GM12878 (cell line): Measurements from ENCODE around the gene TNFAIP8L3. TPM values are rescaled to one million over a fixed set of nuclear protein-coding genes. Genes with fewer than 3 reads are reported as not detected.

Experiments
- ATAC-seq: fragments of 200-7000 bp; cut with Tn5 transposase; 3 replicates; pipeline ENCODE4 v1.9.1; 2020; ENCODE audit warnings: mild to moderate bottlenecking, moderate library complexity
- BruUV-seq: library from RNA; stranded (reverse); fragments of 400-500 nt; replicated peaks from 2 replicates; lab custom pipeline; 2021; lab: Mats Ljungman, UMichigan
- CTCF ChIA-PET: fragments of 300-600 bp; sonication (Branson Sonifier 250); formaldehyde crosslinking; extraction: SDS; loops from one replicate; lab custom pipeline; 2021; ENCODE audit warnings: inconsistent platforms; lab: Yijun Ruan, JAX
- POLR2A ChIA-PET: fragments of 350-600 bp; formaldehyde crosslinking; extraction: SDS; loops from one replicate; lab custom pipeline; 2021; ENCODE audit warnings: inconsistent platforms; lab: Charles Lee
- RAD21 ChIA-PET: fragments of 300-600 bp; sonication (Branson Sonifier 250); formaldehyde crosslinking; loops from one replicate; lab custom pipeline; 2023; ENCODE audit warnings: antibody characterized with exemption; ENCODE audit not compliant: unreplicated experiment; lab: Charles Lee
- SMC1A ChIA-PET: fragments of 300-600 bp; sonication (Branson Sonifier 250); formaldehyde crosslinking; loops from one replicate; lab custom pipeline; 2023; ENCODE audit not compliant: unreplicated experiment, uncharacterized antibody; lab: Charles Lee
- DNase-seq: peaks from one replicate; pipeline ENCODE4 v3.0.0-alpha.2; 2011; ENCODE audit warnings: low read depth, low spot score
- FAIRE-seq: peaks from 3 replicates; lab custom pipeline; 2011; peaks lifted over from hg19 to GRCh38; lab: Jason Lieb, UNC
- H2AFZ ChIP-seq: 2 replicates; pipeline ENCODE4 v1.6.0; 2011; ENCODE audit warnings: low read depth, low read length, control low read depth; ENCODE audit not compliant: control insufficient read depth
- H3K27ac ChIP-seq: 2 replicates; pipeline ENCODE4 v1.5.1; 2011; ENCODE audit warnings: control low read depth; ENCODE audit not compliant: control insufficient read depth, insufficient read depth
- H3K27me3 ChIP-seq, 2 experiments: replicated peaks in 1 of 2; 2 replicates each; pipeline versions ENCODE4 v1.6.0 to v1.6.1; 2011; ENCODE audit warnings: low read length in 1 of 2; ENCODE audit not compliant: control insufficient read depth in 2 of 2, insufficient read depth in 2 of 2
- H3K36me3 ChIP-seq, 2 experiments: 2 replicates each; pipeline ENCODE4 v1.5.1; 2011; ENCODE audit warnings: low read length in 1 of 2; ENCODE audit not compliant: control insufficient read depth in 2 of 2, insufficient read depth in 2 of 2
- H3K4me1 ChIP-seq: 2 replicates; pipeline ENCODE4 v1.6.1; 2011; ENCODE audit warnings: mild to moderate bottlenecking, low read length, moderate library complexity, mixed read lengths; ENCODE audit not compliant: control insufficient read depth, insufficient read depth
- H3K4me2 ChIP-seq: 2 replicates; pipeline ENCODE4 v1.6.0; 2011; ENCODE audit warnings: control low read depth; ENCODE audit not compliant: control insufficient read depth, insufficient read depth
- H3K4me3 ChIP-seq: fragments of 200-600 bp; sonication (generic); 2 replicates; pipeline ENCODE4 v1.5.1; 2016
- H3K79me2 ChIP-seq: 2 replicates; pipeline ENCODE4 v1.6.0; 2011; ENCODE audit warnings: low read length; ENCODE audit not compliant: control insufficient read depth, insufficient read depth
- H3K9ac ChIP-seq: 2 replicates; pipeline ENCODE4 v1.8.0; 2011; ENCODE audit warnings: low read length, control low read depth, mixed read lengths; ENCODE audit not compliant: control insufficient read depth, insufficient read depth
- H3K9me3 ChIP-seq: replicated peaks from 3 replicates; pipeline ENCODE4 v1.5.1; 2011; ENCODE audit warnings: mild to moderate bottlenecking, low read length; ENCODE audit not compliant: control insufficient read depth, insufficient read depth
- H4K20me1 ChIP-seq: 2 replicates; pipeline ENCODE4 v1.6.0; 2011; ENCODE audit not compliant: control insufficient read depth, insufficient read depth
- CBX5 ChIP-seq: sonication (generic); IDR thresholded peaks from 2 replicates; pipeline ENCODE4 v1.6.1; 2016; ENCODE audit warnings: low read depth, moderate library complexity, mild to moderate bottlenecking, inconsistent platforms
- CREB1 ChIP-seq: IDR thresholded peaks from 2 replicates; pipeline ENCODE4 v1.6.1; 2012; ENCODE audit warnings: low read depth, mild to moderate bottlenecking, inconsistent platforms
- ESRRA ChIP-seq: IDR thresholded peaks from 2 replicates; pipeline ENCODE4 v1.6.1; 2012; ENCODE audit warnings: mild to moderate bottlenecking, low read length, improper control_type of control experiment
- FOXK2 ChIP-seq: fragments of 450-650 bp; IDR thresholded peaks from 2 replicates; pipeline ENCODE4 v1.6.1; 2017; ENCODE audit warnings: mild to moderate bottlenecking, moderate library complexity
- HDAC2 ChIP-seq: fragments of 200-600 bp; sonication (generic); IDR thresholded peaks from 2 replicates; pipeline ENCODE4 v1.6.1; 2017
- KDM1A ChIP-seq: fragments of 200-600 bp; sonication (generic); IDR thresholded peaks from 2 replicates; pipeline ENCODE4 v1.6.1; 2016; ENCODE audit warnings: borderline replicate concordance
- NBN ChIP-seq: fragments of 450-650 bp; IDR thresholded peaks from 2 replicates; pipeline ENCODE4 v1.6.1; 2016
- NFYB ChIP-seq: IDR thresholded peaks from 2 replicates; pipeline ENCODE4 v1.6.1; 2011; ENCODE audit warnings: low read depth, mild to moderate bottlenecking, low read length, improper control_type of control experiment, moderate library complexity; ENCODE audit not compliant: insufficient read depth
- POLR2AphosphoS5 ChIP-seq: IDR thresholded peaks from 2 replicates; pipeline ENCODE4 v1.6.1; 2011; ENCODE audit warnings: mild to moderate bottlenecking, low read length, inconsistent platforms
- RELA ChIP-seq: fragments of 450-650 bp; IDR thresholded peaks from 2 replicates; pipeline ENCODE4 v1.8.0; 2014; ENCODE audit warnings: borderline replicate concordance; ENCODE audit not compliant: partially characterized antibody
- SMARCA5 ChIP-seq: fragments of 450-650 bp; IDR thresholded peaks from 2 replicates; pipeline ENCODE4 v1.6.1; 2017; ENCODE audit warnings: mild to moderate bottlenecking
- SPI1 ChIP-seq: IDR thresholded peaks from 2 replicates; pipeline ENCODE4 v1.6.1; 2011; ENCODE audit warnings: low read depth, mild to moderate bottlenecking, low read length, moderate library complexity, borderline replicate concordance; ENCODE audit not compliant: insufficient read depth
- SREBF2 ChIP-seq: IDR thresholded peaks from 2 replicates; pipeline ENCODE4 v1.6.1; 2012; ENCODE audit warnings: mild to moderate bottlenecking, low read length
- WRNIP1 ChIP-seq: IDR thresholded peaks from 2 replicates; pipeline ENCODE4 v1.6.1; 2011; ENCODE audit warnings: low read depth, low read length, improper control_type of control experiment, borderline replicate concordance
- YBX1 ChIP-seq: fragments of 450-650 bp; IDR thresholded peaks from 2 replicates; pipeline ENCODE4 v1.6.1; 2016; ENCODE audit warnings: antibody characterized with exemption
- ZNF207 ChIP-seq: fragments of 450-650 bp; IDR thresholded peaks from 2 replicates; pipeline ENCODE4 v1.6.1; 2014; ENCODE audit warnings: antibody characterized with exemption, mild to moderate bottlenecking, borderline replicate concordance
- ZNF622 ChIP-seq: fragments of 450-650 bp; IDR thresholded peaks from 2 replicates; pipeline ENCODE4 v1.6.1; 2017; ENCODE audit warnings: mild to moderate bottlenecking, inconsistent platforms
- WGBS: methylation state at CpG from one replicate; pipeline ENCODE4 v1.1.6; 2016; ENCODE audit warnings: low lambda C conversion rate; ENCODE audit not compliant: insufficient replicate concordance, insufficient coverage; ENCODE audit errors: missing lambda C conversion rate; 5-methylcytosine and 5-hydroxymethylcytosine counted together
- in situ Hi-C: fragments of 300-500 bp; cut with MboI; formaldehyde crosslinking; loops from 9 replicates; pipeline ENCODE4 v1.14.3; 2018; ENCODE audit warnings: mixed read lengths
- intact Hi-C: fragments of 100-400 bp; cut with micrococcal nuclease; formaldehyde crosslinking; loops from one replicate; pipeline ENCODE4 v1.14.2; 2022; ENCODE audit not compliant: unreplicated experiment
- polyA plus RNA-seq, 11 experiments: library from polyadenylated mRNA; depleted of rRNA in 4 of 11; unstranded in 6 of 11; stranded (reverse) in 5 of 11; fragments of >200 nt; fragmentation: Nextera tagmentation in 4 of 11; fragmentation: Illumina TruSeq in 1 of 11; extraction: Ambion mirVana in 4 of 11; extraction: Trizol in 1 of 11; gene quantifications; 1 replicate in 1 of 11; 2 replicates in 10 of 11; pipeline versions ENCODE4 v1.2.1 to v1.2.3, GENCODE V29; 2011 to 2016; ENCODE audit warnings: inconsistent platforms in 2 of 11, missing spikeins in 2 of 11, low read depth in 1 of 11
- total RNA-seq, 4 experiments: library from RNA; depleted of rRNA in 3 of 4; stranded (reverse); fragments of >200 nt in 3 of 4; fragmentation: Illumina TruSeq in 1 of 4; extraction: Trizol in 1 of 4; gene quantifications; 2 replicates each; pipeline versions ENCODE4 v1.2.1 to v1.2.3, GENCODE V29; 2013 to 2021
- TF ChIP-seq, protein P1 (sequence below): fragments of 450-650 bp; formaldehyde crosslinking; IDR thresholded peaks from 2 replicates; pipeline ENCODE4 v1.5.0; 2022; ENCODE audit warnings: mild to moderate bottlenecking, missing genetic modification characterization
- TF ChIP-seq, protein P2 (sequence below): IDR thresholded peaks from 2 replicates; pipeline ENCODE4 v1.6.1; 2011; ENCODE audit warnings: low read depth, low read length, improper control_type of control experiment, borderline replicate concordance

Gene TNFAIP8L3
- total and polyA plus RNA-seq, 10 of the 15 experiments (the other 5 are each of a cell fraction or from before 2014, with no cell fraction given): 0.22 TPM; not detected in 9

DNA sequence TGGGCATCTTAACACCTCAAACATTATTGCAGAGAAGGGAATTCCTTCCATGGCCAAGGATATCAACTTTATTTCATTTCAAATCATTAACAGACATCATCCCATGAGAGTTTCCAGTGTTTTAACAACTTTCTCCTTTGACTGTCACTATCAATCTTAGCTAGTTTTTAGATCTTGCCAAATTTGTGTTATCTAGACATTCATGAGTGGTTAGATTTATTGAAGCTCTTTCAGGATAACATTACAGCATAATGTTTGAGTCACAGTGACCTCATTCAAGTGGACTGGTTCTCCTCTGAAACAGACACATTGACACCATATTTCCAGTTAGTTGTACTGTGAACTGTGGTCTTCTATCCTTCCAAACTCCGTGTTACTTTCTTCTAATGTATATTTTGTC is 8.6 kb upstream of the TNFAIP8L3 start:
- POLR2A ChIA-PET: no interaction called here
- BruUV-seq: no TSS peak
- SMC1A ChIA-PET: interaction anchor here (0.6 to 0.9 kb wide), 2 partner anchors 162 to 557 kb away, joined by 3 read pairs; no protein-coding TSS in a partner anchor
- WGBS: 5% methylated on average over 1 of the region's 1 CpG
- CTCF ChIA-PET: no interaction called here
- in situ Hi-C loops: no loop called here
- no peak overlapping the region for H3K4me2 ChIP-seq
- no peak for TF ChIP-seq SMARCA5
- TF ChIP-seq ESRRA: no peak
- no peak for TF ChIP-seq RELA
- TF ChIP-seq CBX5: no peak
- no peak for TF ChIP-seq WRNIP1
- no peak for TF ChIP-seq SPI1
- no peak for TF ChIP-seq NBN
- TF ChIP-seq HDAC2: no peak
- TF ChIP-seq CREB1: no peak
- no peak for TF ChIP-seq NFYB
- TF ChIP-seq ZNF622: no peak
- TF ChIP-seq YBX1: no peak
- TF ChIP-seq, protein P1, sequence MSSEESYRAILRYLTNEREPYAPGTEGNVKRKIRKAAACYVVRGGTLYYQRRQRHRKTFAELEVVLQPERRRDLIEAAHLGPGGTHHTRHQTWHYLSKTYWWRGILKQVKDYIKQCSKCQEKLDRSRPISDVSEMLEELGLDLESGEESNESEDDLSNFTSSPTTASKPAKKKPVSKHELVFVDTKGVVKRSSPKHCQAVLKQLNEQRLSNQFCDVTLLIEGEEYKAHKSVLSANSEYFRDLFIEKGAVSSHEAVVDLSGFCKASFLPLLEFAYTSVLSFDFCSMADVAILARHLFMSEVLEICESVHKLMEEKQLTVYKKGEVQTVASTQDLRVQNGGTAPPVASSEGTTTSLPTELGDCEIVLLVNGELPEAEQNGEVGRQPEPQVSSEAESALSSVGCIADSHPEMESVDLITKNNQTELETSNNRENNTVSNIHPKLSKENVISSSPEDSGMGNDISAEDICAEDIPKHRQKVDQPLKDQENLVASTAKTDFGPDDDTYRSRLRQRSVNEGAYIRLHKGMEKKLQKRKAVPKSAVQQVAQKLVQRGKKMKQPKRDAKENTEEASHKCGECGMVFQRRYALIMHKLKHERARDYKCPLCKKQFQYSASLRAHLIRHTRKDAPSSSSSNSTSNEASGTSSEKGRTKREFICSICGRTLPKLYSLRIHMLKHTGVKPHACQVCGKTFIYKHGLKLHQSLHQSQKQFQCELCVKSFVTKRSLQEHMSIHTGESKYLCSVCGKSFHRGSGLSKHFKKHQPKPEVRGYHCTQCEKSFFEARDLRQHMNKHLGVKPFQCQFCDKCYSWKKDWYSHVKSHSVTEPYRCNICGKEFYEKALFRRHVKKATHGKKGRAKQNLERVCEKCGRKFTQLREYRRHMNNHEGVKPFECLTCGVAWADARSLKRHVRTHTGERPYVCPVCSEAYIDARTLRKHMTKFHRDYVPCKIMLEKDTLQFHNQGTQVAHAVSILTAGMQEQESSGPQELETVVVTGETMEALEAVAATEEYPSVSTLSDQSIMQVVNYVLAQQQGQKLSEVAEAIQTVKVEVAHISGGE (CRISPR knock-in tag): no peak
- TF ChIP-seq POLR2AphosphoS5: no peak
- TF ChIP-seq SREBF2: no peak
- no peak for TF ChIP-seq ZNF207
- no peak for TF ChIP-seq KDM1A
- TF ChIP-seq, protein P2, sequence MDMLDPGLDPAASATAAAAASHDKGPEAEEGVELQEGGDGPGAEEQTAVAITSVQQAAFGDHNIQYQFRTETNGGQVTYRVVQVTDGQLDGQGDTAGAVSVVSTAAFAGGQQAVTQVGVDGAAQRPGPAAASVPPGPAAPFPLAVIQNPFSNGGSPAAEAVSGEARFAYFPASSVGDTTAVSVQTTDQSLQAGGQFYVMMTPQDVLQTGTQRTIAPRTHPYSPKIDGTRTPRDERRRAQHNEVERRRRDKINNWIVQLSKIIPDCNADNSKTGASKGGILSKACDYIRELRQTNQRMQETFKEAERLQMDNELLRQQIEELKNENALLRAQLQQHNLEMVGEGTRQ: no peak
- no peak for TF ChIP-seq FOXK2
- TF ChIP-seq, all 136 proteins: peak for 0
- no peak for ATAC-seq
- Histone ChIP-seq H3K4me3 (no peak overlapping the region), H3K79me2 (no peaks in the 10 kb centered on the region), H3K4me1 (no peaks in the 10 kb centered on the region), H4K20me1 (no peaks in the 10 kb centered on the region), H2AFZ (no peak overlapping the region), H3K36me3 (no peaks in the 10 kb centered on the region), H3K27ac (no peak overlapping the region), H3K27me3 (peaks cover 2% of the 10 kb centered on the region in 2 experiments; a peak in 3 of 4 replicates), H3K9ac (no peak overlapping the region), H3K9me3 (no peaks in the 10 kb centered on the region)
- DNase-seq: no peak
- intact Hi-C loops: no loop called here
- FAIRE-seq: no peak
- RAD21 ChIA-PET: no interaction called here
